Lower leg skin (tissue), 4 donors: Measurements from ENCODE around the gene CAPN5. TPM values are rescaled to one million over a fixed set of nuclear protein-coding genes. Genes with fewer than 3 reads are reported as not detected.

Experiments used
- DNase-seq, 2 donors: peaks; one replicate each; pipeline ENCODE4 v3.0.0-alpha.2; 2019; ENCODE audit warnings: low spot score in 2 of 2
- H3K4me3 ChIP-seq: fragments of 200-600 bp; sonication (generic); 2 replicates; pipeline ENCODE4 v1.5.1; 2017; ENCODE audit warnings: mild to moderate bottlenecking, low read depth; ENCODE audit not compliant: poor library complexity, severe bottlenecking
- CTCF ChIP-seq, 3 donors: fragments of 450-650 bp; IDR thresholded peaks; one replicate each; pipeline ENCODE4 v1.5.1; 2016; ENCODE audit warnings: antibody characterized with exemption in 3 of 3, mild to moderate bottlenecking in 3 of 3, moderate library complexity in 2 of 3
- POLR2A ChIP-seq, 2 donors: fragments of 450-650 bp; IDR thresholded peaks; one replicate each; pipeline ENCODE4 v1.6.1; 2016 to 2017; ENCODE audit warnings: antibody characterized with exemption in 2 of 2, mild to moderate bottlenecking in 1 of 2, moderate library complexity in 1 of 2
- WGBS, 2 donors: methylation state at CpG; one replicate each; pipeline ENCODE4 v1.1.5; 2018; 5-methylcytosine and 5-hydroxymethylcytosine counted together
- intact Hi-C: fragments of 100-400 bp; cut with DNase I; formaldehyde crosslinking; loops from one replicate; pipeline ENCODE4 v1.15.0; 2023; ENCODE audit warnings: low total_unique reads
- total RNA-seq, 4 donors: library from RNA; depleted of rRNA; stranded (reverse); fragments of >200 nt; gene quantifications; one replicate each; pipeline ENCODE4 v1.1.0, GENCODE V29; 2016

CAPN5 gene
- total RNA-seq, 4 donors from 2014 or later: 0.38 to 1.9 (median 1.2) TPM

- WGBS, 2 donors: 94 to 99% methylated on average over 7 to 8 of the region's 8 CpGs
- TF ChIP-seq POLR2A (IDR thresholded peaks at IDR 0.05) (no peak), CTCF (IDR thresholded peaks at IDR 0.05) (no peak)
- H3K4me3 ChIP-seq: no peak overlapping the region
- DNase-seq: no peak
- intact Hi-C loops: no loop called here
Observed at GRCh38 chr11:77148963-77149715, 82.4 kb downstream of the CAPN5 start.

- H3K4me3 ChIP-seq: no peak overlapping the region
- DNase-seq: no peak
- intact Hi-C loops: no loop called here
- WGBS, 2 donors: 78 to 80% methylated on average over 10 to 12 of the region's 12 CpGs
- TF ChIP-seq POLR2A (IDR thresholded peaks at IDR 0.05) (no peak), CTCF (IDR thresholded peaks at IDR 0.05) (no peak)
Observed at GRCh38 chr11:77149716-77150392, 83.1 kb downstream of the CAPN5 start.

GRCh38 chr11:77150836-77151235 lies 84.1 kb downstream of the CAPN5 start:
- no peak for TF ChIP-seq POLR2A (IDR thresholded peaks at IDR 0.05)
- TF ChIP-seq CTCF (IDR thresholded peaks at IDR 0.05): no peak

GRCh38 chr11:77151804-77152509 lies 85.2 kb downstream of the CAPN5 start:
- WGBS, 2 donors: 75 to 80% methylated on average over 11 of the region's 11 CpGs
- DNase-seq: no peak
- TF ChIP-seq CTCF (IDR thresholded peaks at IDR 0.05) (no peak), POLR2A (IDR thresholded peaks at IDR 0.05) (no peak)
- no peak overlapping the region for H3K4me3 ChIP-seq
- intact Hi-C loops: no loop called here

More at GRCh38 chr11:77150836-77151235, 84.1 kb downstream of the CAPN5 start:
- no peak overlapping the region for H3K4me3 ChIP-seq
- no peak for DNase-seq
- 86 to 93% methylated on average over 10 of the region's 10 CpGs for WGBS, 2 donors
- intact Hi-C loops: no loop called here

- no peak for DNase-seq
- 81 to 91% methylated on average over 6 of the region's 6 CpGs for WGBS, 2 donors
- TF ChIP-seq CTCF (IDR thresholded peaks at IDR 0.05): no peak
- no peak for TF ChIP-seq POLR2A (IDR thresholded peaks at IDR 0.05)
- no peak overlapping the region for H3K4me3 ChIP-seq
- intact Hi-C loops: no loop called here
Observed at GRCh38 chr11:77152846-77153245, 86.1 kb downstream of the CAPN5 start.
